HepG2 (cell line): ENCODE data around the gene ARHGEF10L. TPM values are rescaled to one million over a fixed set of nuclear protein-coding genes. Genes with fewer than 3 reads are reported as not detected.

ENCODE experiments used
- ETV5 ChIP-seq: IDR thresholded peaks from 2 replicates; pipeline ENCODE4 v1.6.1; 2018; ENCODE audit warnings: missing biosample characterization, missing genetic modification reagents, inconsistent platforms, borderline replicate concordance
- FOXJ3 ChIP-seq: sonication (generic); formaldehyde crosslinking; IDR thresholded peaks from 2 replicates; pipeline ENCODE4 v1.4.0; 2020; ENCODE audit warnings: missing genetic modification reagents, mild to moderate bottlenecking, borderline replicate concordance
- KLF12 ChIP-seq: sonication (generic); formaldehyde crosslinking; IDR thresholded peaks from 2 replicates; pipeline ENCODE4 v1.4.0; 2020; ENCODE audit warnings: missing genetic modification reagents, borderline replicate concordance
- MAF1 ChIP-seq: sonication (generic); formaldehyde crosslinking; IDR thresholded peaks from 2 replicates; pipeline ENCODE4 v1.5.0; 2020; ENCODE audit warnings: missing genetic modification reagents, borderline replicate concordance
- NFKBIZ ChIP-seq: IDR thresholded peaks from 2 replicates; pipeline ENCODE4 v1.6.1; 2018; ENCODE audit warnings: missing genetic modification reagents, missing compliant biosample characterization
- PHB2 ChIP-seq: fragments of 450-650 bp; IDR thresholded peaks from 2 replicates; pipeline ENCODE4 v1.6.1; 2018; ENCODE audit not compliant: partially characterized antibody
- RBAK ChIP-seq: sonication (generic); formaldehyde crosslinking; IDR thresholded peaks from 2 replicates; pipeline ENCODE4 v1.5.1; 2020; ENCODE audit warnings: mild to moderate bottlenecking, missing genetic modification reagents
- YEATS4 ChIP-seq: sonication (generic); formaldehyde crosslinking; IDR thresholded peaks from 2 replicates; pipeline ENCODE4 v1.4.0; 2020; ENCODE audit warnings: missing genetic modification reagents, borderline replicate concordance
- ZC3H13 ChIP-seq: sonication (generic); formaldehyde crosslinking; IDR thresholded peaks from 2 replicates; pipeline ENCODE4 v1.8.1; 2023; ENCODE audit warnings: mild to moderate bottlenecking, missing genetic modification reagents, moderate library complexity
- ZFAT ChIP-seq: sonication (generic); formaldehyde crosslinking; conservative IDR thresholded peaks from 2 replicates; pipeline ENCODE4 v1.8.1; 2023; ENCODE audit warnings: missing genetic modification reagents, inconsistent platforms
- ZNF138 ChIP-seq: sonication (generic); formaldehyde crosslinking; IDR thresholded peaks from 2 replicates; pipeline ENCODE4 v1.5.0; 2020; ENCODE audit warnings: mild to moderate bottlenecking, low read depth, missing genetic modification reagents
- ZNF468 ChIP-seq: sonication (generic); formaldehyde crosslinking; IDR thresholded peaks from 2 replicates; pipeline ENCODE4 v1.8.0; 2022; ENCODE audit warnings: mild to moderate bottlenecking, moderate library complexity, missing genetic modification reagents
- polyA plus RNA-seq, 8 experiments: library from polyadenylated mRNA; depleted of rRNA in 3 of 8; stranded (reverse) in 7 of 8; unstranded in 1 of 8; fragments of >200 nt; fragmentation: Illumina TruSeq in 4 of 8; extraction: Trizol in 4 of 8; gene quantifications; 2 replicates each; pipeline versions ENCODE4 v1.2.1 to v1.2.3, GENCODE V29; 2011 to 2016; ENCODE audit warnings: low read depth in 4 of 8, missing spikeins in 1 of 8, mixed read lengths in 1 of 8; ENCODE audit not compliant: insufficient read depth in 1 of 8
- total RNA-seq, 5 experiments: library from RNA; depleted of rRNA; stranded (reverse); fragments of >200 nt; fragmentation: Illumina TruSeq; extraction: Trizol; gene quantifications; 2 replicates each; pipeline ENCODE4 v1.2.3, GENCODE V29; 2016; ENCODE audit warnings: low read depth in 1 of 5
- TF ChIP-seq, protein P1 (sequence below): sonication (generic); formaldehyde crosslinking; IDR thresholded peaks from 2 replicates; pipeline ENCODE4 v1.4.0; 2020; ENCODE audit warnings: mild to moderate bottlenecking, missing genetic modification reagents
- TF ChIP-seq, protein P2 (sequence below): IDR thresholded peaks from 2 replicates; pipeline ENCODE4 v1.6.1; 2018; ENCODE audit warnings: missing genetic modification reagents, mild to moderate bottlenecking, missing compliant biosample characterization
- TF ChIP-seq, protein P3 (sequence below): sonication (generic); formaldehyde crosslinking; IDR thresholded peaks from 2 replicates; pipeline ENCODE4 v1.4.0; 2020; ENCODE audit warnings: mild to moderate bottlenecking, missing genetic modification reagents
- TF ChIP-seq, protein P4 (sequence below): sonication (generic); formaldehyde crosslinking; IDR thresholded peaks from 2 replicates; pipeline ENCODE4 v1.4.0; 2020; ENCODE audit warnings: missing genetic modification reagents, borderline replicate concordance

Gene ARHGEF10L
- total and polyA plus RNA-seq, 2 of the 13 experiments (the other 11 are each of a cell fraction or from before 2014, with no cell fraction given), result 46.5 to 78.3 TPM

DNA sequence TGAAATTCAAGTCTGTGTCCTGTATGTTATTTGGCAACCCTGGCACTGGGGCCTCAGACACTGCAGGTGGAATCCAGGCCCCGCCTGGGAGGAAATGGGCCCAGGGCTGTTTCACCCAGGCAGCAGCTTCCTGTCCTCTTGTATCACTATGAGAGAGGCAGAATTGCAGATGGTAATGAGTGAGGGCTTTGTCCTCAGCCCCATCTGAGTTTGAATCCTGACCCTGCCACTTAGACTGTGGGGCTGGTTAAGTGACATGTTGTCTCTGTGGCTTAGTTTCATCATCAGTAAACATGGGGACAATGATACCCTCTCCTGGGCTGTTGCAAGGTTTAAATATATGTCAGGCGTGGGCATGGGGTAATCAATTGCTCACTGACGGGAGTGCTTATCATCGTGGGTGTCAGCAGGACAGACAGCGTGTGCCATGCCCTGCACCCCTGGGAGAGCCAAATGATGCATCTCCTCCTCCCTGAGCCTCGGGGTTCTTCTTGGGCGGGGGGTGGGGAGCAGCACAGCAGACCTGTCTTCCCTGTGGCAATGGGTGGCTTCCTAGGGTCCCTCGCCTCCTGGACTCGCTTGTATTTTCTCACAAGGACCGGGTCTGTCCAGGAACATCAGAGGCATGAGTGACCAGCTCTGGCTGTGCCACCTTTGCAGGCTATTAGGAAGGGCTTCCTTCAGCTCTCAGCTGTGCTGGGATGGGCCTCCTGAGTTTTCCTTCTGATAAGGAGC, 42.1 kb downstream of the ARHGEF10L start (continued):
- TF ChIP-seq, protein P1, sequence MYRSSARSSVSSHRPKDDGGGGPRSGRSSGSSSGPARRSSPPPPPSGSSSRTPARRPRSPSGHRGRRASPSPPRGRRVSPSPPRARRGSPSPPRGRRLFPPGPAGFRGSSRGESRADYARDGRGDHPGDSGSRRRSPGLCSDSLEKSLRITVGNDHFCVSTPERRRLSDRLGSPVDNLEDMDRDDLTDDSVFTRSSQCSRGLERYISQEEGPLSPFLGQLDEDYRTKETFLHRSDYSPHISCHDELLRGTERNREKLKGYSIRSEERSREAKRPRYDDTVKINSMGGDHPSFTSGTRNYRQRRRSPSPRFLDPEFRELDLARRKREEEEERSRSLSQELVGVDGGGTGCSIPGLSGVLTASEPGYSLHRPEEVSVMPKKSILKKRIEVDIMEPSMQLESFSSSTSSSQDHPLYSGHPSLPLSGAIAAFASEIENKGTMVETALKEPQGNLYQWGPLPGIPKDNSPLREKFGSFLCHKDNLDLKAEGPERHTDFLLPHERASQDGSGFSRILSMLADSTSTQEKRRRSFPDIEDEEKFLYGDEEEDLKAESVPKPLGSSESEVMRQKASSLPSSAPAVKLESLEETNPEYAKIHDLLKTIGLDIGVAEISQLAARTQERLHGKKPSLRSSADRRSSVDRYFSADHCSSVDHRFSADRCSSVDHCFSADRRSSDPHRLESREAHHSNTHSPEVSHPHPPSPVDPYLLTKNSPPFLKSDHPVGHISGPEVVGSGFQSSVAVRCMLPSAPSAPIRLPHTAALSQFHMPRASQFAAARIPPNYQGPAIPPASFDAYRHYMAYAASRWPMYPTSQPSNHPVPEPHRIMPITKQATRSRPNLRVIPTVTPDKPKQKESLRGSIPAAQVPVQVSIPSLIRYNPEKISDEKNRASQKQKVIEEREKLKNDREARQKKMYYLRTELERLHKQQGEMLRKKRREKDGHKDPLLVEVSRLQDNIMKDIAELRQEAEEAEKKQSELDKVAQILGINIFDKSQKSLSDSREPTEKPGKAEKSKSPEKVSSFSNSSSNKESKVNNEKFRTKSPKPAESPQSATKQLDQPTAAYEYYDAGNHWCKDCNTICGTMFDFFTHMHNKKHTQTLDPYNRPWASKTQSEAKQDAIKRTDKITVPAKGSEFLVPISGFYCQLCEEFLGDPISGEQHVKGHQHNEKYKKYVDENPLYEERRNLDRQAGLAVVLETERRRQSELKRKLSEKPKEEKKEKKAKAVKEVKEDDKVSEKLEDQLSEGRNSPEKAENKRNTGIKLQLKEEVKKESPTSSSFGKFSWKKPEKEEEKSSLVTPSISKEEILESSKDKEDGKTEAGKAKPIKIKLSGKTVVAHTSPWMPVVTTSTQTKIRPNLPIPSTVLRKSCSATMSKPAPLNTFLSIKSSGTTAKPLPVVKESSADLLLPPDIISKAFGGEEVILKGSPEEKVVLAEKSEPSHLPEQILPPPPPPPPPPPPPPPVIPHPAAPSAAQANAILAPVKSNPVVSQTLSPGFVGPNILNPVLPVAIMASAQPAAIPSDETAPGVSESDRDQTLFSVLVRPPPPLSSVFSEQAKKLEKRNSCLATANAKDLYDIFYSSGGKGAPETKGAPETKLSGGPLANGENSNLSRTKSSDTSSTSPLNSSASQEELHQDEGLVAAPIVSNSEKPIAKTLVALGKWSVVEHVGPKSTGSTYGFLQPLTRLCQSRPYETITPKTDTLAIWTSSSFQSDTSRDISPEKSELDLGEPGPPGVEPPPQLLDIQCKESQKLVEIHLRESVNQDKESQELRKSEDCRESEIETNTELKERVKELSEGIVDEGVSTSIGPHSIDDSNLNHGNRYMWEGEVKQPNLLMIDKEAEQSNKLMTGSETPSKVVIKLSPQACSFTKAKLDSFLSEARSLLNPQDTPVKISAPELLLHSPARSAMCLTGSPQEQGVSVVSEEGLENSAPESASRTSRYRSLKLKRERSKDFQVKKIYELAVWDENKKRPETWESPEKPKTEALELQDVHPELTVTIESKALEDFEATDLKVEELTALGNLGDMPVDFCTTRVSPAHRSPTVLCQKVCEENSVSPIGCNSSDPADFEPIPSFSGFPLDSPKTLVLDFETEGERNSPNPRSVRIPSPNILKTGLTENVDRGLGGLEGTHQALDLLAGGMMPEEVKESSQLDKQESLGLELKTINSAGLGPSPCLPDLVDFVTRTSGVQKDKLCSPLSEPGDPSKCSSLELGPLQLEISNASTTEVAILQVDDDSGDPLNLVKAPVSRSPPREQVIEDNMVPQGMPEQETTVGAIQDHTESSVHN (CRISPR knock-in tag), result no peak
- no peak for TF ChIP-seq PHB2
- TF ChIP-seq, protein P2, sequence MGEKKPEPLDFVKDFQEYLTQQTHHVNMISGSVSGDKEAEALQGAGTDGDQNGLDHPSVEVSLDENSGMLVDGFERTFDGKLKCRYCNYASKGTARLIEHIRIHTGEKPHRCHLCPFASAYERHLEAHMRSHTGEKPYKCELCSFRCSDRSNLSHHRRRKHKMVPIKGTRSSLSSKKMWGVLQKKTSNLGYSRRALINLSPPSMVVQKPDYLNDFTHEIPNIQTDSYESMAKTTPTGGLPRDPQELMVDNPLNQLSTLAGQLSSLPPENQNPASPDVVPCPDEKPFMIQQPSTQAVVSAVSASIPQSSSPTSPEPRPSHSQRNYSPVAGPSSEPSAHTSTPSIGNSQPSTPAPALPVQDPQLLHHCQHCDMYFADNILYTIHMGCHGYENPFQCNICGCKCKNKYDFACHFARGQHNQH, result peak; percentile 77
- no peak for TF ChIP-seq ZC3H13 (CRISPR knock-in tag)
- peak; percentile 83 for TF ChIP-seq ETV5 (CRISPR knock-in tag)
- peak; percentile 79 for TF ChIP-seq FOXJ3 (CRISPR knock-in tag)
- no peak for TF ChIP-seq ZNF468 (CRISPR knock-in tag)
- peak; percentile 25; the same call in 1 of the 2 replicates for TF ChIP-seq YEATS4 (CRISPR knock-in tag)
- TF ChIP-seq KLF12 (CRISPR knock-in tag), result peak; percentile 57; the same call in 1 of the 2 replicates
- TF ChIP-seq MAF1, result no peak
- TF ChIP-seq ZFAT (CRISPR knock-in tag), result no peak
- TF ChIP-seq, protein P3, sequence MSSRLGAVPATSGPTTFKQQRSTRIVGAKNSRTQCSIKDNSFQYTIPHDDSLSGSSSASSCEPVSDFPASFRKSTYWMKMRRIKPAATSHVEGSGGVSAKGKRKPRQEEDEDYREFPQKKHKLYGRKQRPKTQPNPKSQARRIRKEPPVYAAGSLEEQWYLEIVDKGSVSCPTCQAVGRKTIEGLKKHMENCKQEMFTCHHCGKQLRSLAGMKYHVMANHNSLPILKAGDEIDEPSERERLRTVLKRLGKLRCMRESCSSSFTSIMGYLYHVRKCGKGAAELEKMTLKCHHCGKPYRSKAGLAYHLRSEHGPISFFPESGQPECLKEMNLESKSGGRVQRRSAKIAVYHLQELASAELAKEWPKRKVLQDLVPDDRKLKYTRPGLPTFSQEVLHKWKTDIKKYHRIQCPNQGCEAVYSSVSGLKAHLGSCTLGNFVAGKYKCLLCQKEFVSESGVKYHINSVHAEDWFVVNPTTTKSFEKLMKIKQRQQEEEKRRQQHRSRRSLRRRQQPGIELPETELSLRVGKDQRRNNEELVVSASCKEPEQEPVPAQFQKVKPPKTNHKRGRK (CRISPR knock-in tag), result no peak
- TF ChIP-seq, protein P4, sequence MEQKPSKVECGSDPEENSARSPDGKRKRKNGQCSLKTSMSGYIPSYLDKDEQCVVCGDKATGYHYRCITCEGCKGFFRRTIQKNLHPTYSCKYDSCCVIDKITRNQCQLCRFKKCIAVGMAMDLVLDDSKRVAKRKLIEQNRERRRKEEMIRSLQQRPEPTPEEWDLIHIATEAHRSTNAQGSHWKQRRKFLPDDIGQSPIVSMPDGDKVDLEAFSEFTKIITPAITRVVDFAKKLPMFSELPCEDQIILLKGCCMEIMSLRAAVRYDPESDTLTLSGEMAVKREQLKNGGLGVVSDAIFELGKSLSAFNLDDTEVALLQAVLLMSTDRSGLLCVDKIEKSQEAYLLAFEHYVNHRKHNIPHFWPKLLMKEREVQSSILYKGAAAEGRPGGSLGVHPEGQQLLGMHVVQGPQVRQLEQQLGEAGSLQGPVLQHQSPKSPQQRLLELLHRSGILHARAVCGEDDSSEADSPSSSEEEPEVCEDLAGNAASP, result peak; percentile 86; the same call in 1 of the 2 replicates
- TF ChIP-seq RBAK (CRISPR knock-in tag), result no peak
- peak; percentile 44; the same call in 1 of the 2 replicates for TF ChIP-seq NFKBIZ (CRISPR knock-in tag)
- no peak for TF ChIP-seq ZNF138 (CRISPR knock-in tag)
